ENCODE results near the gene PKDREJ.

PKDREJ gene

GRCh38 chr22:46234969-46235368, 28.2 kb downstream of the PKDREJ start:
- no peak for DNase-seq

- no peak for DNase-seq
Observed at GRCh38 chr22:46233231-46233630, 29.9 kb downstream of the PKDREJ start.

DNA sequence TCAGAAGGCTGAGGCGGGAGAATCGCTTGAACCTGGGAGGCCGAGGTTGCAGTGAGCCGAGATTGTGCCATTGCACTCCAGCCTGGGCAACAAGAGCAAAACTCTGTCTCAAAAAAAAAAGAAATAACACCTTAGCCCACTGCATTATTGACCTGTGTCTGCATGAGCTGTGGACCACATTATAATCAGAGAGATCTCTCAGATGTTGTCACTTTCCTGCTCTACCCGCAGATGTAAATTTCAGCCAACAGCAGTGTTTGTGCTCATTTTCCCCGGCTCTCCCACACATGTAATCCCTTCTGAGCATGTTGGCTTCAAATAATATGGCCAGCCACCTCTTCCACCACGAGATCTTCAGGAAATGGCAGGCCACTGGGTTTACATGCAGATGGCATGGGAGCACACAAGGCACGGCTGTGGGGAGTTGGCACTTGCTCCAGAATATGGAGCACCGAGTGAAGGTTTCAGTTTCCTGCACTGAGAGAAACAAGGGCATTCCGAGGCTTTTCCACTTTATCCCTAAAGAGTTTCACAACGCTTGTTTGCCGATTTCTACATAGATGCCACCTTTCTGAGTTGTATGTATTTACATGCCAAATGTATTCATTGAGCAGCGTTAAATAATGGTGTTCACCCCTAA, 32.8 kb downstream of the PKDREJ start:
- DNase-seq = no peak

DNA sequence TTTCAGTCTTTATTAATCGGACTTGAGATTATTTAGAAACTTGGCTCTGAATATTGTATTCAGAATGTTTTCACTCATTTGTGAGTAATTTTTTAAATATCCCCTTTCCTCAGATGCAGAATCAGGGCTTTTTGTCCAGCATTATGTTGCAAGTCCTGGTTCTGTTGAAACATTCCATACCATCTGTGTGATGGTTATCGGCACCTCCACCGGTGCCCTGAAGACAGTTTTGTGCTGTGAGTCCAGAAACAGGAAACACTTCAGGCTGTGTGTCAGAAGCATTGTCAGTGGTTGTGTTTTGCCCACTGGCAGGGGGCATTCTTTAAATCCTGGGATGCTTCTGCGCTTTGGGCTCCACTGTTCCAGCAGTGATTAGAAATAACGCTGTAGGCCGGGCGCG, 33.4 kb downstream of the PKDREJ start:
- no peak for DNase-seq

GRCh38 chr22:46226577-46226976, 36.6 kb downstream of the PKDREJ start:
- no peak for DNase-seq

- DNase-seq = no peak
Observed at GRCh38 chr22:46225631-46226030, 37.5 kb downstream of the PKDREJ start.

- DNase-seq = no peak
Observed at GRCh38 chr22:46224898-46225290, 38.2 kb downstream of the PKDREJ start.

DNA sequence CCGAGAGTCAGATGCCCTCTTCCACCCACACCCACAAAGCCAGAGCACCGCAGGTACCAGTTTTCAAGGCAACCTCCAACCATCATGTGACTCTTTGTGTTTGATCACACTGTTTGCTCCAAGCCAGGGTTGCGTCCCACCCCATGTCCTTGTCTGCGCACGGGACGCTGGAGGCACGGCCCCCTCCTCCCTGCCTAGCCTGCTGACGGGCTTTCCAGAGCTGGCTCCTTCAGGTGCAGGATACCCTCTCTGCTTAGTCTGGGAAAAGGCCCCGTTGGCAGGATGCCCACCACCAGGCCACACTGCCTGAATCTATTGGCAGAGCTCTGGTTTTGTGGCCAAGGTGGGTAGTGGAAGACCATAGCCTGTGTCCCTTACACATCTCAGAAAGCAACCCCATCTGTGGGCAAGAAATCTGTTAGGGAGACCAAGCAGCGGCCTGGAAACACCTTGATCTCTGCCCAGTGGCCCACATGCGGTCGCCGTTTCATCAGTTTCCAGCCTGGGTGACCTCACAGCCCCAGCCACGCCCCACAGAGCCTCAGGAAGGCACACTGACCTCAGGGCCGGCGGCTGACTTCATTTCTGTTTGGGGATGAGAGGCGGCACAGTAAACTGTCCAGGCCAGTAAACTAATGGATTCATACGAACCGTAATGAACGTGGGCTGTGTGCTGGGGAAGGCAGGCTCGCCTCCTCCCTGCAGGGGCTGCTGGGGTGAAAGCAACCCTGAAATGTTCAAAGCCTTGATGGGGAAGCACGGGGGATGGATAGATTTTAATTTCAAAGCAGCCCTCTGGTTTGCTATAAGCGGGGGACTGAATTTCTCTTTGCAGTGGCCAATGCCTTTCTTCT, 38.9 kb downstream of the PKDREJ start:
- DNase-seq = no peak

DNA sequence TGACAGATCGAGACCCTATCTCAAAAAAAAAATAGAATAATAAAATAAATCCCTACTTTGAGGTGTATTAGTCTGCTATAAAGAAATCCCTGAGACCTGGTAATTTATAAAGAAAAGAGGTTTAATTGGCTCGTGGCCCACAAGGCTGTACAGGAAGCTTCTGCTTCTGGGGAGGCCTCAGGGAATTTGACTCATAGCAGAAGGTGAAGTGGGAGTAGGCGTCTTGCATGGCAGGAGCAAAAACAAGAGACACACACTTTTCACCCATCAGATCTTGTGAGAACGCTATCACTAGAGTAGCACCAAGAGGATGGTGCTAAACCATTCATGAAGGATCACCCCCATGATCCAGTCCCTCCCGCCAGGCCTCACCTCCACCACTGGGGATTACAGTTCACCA, 42.2 kb downstream of the PKDREJ start:
- DNase-seq = no peak

DNA sequence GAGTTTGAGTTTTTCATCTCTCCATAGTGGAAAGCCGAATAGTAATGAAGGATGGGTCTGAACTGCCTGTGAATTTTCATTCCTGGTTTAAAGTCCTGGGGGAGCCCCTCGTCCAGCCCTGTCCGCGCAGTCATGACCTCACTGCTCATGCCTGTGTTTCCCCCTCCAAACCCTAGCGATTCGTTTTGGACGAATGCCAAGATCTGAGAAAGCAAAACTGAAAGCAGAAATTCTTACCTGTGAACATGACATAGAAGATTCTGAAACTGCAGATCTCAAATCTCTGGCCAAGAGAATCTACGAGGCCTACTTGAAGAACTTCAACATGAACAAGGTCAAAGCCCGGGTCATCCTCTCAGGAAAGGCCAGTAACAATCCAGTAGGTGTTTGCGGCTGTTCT, 43.5 kb downstream of the PKDREJ start:
- DNase-seq = no peak

- DNase-seq = no peak
Observed at GRCh38 chr22:46214616-46215015, 48.5 kb downstream of the PKDREJ start.

- DNase-seq = no peak
Observed at GRCh38 chr22:46214149-46214548, 49.0 kb downstream of the PKDREJ start.

GRCh38 chr22:46213052-46213451, 50.1 kb downstream of the PKDREJ start:
- no peak for DNase-seq

GRCh38 chr22:46212195-46212594, 50.9 kb downstream of the PKDREJ start:
- no peak for DNase-seq

- DNase-seq = no peak
Observed at GRCh38 chr22:46209262-46209661, 53.9 kb downstream of the PKDREJ start.
